Measurements from ENCODE around the gene MYO15B.

GRCh38 chr17:75616521-75617122 lies 29.0 kb downstream of the MYO15B start:
- no peak for TF ChIP-seq RAD21 (conservative IDR thresholded peaks at IDR 0.05)
- no peak for TF ChIP-seq TAF1 (IDR thresholded peaks at IDR 0.05; ENCODE audit: low read depth)
- no peak for TF ChIP-seq CTCF (IDR thresholded peaks at IDR 0.05; ENCODE audit: poor library complexity, severe bottlenecking)
- no peak for TF ChIP-seq EZH2 (IDR thresholded peaks at IDR 0.05; ENCODE audit: borderline replicate concordance, insufficient read depth, low read length, poor library complexity, severe bottlenecking)
- TF ChIP-seq MXI1 (conservative IDR thresholded peaks at IDR 0.05; ENCODE audit: poor library complexity, severe bottlenecking) = no peak
